HG03097 (cell line): ENCODE data around the gene FZD1.
A peak's percentile ranks its signal among the peaks of the same experiment; 100 is the strongest.

Experiments used
- ATAC-seq: cut with Tn5 transposase; IDR thresholded peaks from one replicate; pipeline ENCODE4 v1.9.1; 2021; ENCODE audit not compliant: unreplicated experiment, low FRiP score

FZD1 gene

DNA sequence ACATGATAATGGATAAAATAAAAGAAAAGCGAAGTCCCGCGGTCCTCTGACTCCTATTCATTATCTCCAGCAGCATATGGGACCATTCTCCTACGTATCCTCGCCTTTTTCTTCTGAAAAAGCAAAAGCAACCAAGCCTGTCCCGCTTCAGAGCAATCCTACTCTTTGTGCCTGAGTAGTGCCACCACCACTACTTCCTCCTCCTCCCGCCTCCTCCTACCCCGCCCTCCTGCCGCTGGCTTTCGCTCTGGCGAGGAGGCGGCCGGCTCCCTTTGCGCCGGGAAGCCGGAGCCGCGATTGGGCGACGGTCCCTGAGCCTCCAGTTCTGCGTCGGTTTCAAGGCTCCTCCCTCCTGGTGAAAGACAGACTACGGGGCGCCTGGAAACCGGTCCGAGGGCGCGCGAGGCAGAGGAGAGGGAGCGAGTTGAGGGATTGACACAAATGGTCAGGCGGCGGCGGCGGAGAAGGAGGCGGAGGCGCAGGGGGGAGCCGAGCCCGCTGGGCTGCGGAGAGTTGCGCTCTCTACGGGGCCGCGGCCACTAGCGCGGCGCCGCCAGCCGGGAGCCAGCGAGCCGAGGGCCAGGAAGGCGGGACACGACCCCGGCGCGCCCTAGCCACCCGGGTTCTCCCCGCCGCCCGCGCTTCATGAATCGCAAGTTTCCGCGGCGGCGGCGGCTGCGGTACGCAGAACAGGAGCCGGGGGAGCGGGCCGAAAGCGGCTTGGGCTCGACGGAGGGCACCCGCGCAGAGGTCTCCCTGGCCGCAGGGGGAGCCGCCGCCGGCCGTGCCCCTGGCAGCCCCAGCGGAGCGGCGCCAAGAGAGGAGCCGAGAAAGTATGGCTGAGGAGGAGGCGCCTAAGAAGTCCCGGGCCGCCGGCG lies at the start of gene FZD1:
TSS of gene FZD1 (plus strand) at position 388 of the 878 bp plus-strand sequence. CDS start at position 836, 448 bp downstream.
- peak; percentile 88 for ATAC-seq

DNA sequence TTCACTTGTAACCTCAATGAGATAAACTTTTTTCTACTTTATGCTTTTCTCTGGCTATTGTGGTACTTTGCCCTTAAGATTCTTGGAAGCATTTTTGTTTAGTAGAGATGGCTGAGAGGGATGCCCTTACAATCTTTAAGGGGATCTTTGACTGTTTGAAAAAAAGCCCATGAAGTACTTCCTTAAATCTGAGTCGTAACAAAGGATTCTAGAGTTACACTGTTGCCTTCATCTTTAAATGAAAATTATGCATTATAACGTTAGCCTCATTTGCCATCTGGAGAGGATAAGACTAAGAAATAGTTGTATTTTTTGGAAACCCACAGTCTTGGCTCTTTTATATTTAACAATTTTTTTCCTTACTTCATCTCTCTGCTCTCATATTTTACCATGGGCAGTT lies 37.8 kb upstream of the FZD1 start:
- ATAC-seq = no peak

DNA sequence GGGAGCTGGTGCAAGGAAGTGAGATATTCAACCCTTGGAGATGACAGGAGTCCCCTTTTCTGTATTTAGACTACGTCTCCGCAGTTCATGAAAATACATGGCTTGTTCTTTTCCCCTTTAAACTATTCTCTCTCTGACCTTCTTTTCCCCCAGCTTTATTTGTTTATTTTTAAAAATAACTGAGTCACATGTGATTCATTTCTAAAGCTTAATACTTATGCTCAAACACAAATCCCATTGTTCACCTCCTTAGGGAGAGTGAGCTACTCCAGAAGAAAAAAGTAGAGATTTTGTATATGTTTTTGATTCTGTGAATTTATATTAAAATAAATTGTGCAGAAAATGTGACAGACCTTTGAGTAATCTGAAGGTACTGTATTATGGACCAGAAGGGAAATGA lies 35.9 kb upstream of the FZD1 start:
- ATAC-seq = no peak

DNA sequence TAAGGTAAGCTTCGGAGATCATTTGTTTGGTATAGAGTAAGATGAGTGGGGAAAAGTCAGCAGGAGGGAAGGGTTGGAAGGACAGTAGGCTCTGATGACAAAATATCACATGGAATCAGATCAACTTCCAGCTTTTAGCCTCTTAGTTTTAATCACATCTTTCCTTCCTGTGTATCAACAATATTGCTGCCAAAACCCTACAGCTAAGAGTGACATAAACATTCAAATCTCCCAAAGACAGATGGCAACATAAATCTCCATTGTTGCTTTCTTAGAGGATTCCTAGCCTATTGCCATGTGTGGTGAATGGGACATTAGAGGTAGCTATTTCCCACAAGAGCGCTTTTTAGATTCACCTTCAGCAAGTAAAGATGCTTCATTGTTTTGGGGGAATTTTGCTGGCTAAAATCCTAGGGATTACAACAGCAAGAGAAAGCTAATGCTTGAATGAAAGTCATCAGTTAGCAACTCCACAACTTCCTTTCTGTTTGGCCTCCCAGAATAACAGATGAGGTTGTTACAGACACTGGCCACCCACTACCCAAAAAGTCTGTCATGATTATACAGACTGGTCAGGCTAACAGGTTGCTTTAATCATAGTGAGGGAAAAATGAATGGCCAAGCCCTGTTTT lies 35.2 kb upstream of the FZD1 start:
- ATAC-seq = no peak

DNA sequence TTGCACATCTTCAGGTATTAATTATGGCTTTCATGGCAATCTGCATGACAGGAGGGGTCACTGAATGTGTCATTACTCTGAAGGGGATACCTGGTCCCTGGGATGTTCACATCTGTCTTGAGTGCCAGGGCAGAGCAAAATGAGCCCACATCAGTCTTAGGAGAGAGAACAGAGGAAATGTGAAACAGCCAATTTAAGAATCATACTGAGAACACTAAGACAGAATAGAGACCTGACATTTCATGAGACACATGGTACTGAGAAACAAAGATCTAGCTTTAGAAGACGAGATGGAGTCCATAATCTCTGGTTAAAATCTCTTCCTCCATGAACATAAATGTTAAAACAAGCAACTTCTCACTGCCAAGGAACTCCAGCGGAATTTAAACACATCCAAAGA lies 34.1 kb upstream of the FZD1 start:
- no peak for ATAC-seq

DNA sequence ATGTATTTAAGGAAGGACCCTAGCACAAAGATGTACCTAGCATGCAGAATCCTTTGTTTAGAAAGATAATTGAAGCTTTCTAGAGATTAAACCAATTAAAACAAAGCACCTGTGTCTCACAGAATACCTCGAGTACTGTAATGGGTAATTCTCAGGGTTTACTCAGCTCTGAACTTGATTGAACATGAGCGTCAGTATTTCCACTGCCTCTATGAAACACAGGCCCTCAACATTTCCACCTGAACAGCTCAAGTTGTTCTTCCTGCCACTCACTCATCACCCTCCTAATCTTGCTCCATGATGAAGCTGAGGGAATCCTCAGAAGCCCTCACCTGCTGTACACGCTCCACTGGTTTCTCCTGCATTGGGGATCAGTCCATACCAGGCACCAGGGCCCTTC lies 33.7 kb upstream of the FZD1 start:
- ATAC-seq = no peak

DNA sequence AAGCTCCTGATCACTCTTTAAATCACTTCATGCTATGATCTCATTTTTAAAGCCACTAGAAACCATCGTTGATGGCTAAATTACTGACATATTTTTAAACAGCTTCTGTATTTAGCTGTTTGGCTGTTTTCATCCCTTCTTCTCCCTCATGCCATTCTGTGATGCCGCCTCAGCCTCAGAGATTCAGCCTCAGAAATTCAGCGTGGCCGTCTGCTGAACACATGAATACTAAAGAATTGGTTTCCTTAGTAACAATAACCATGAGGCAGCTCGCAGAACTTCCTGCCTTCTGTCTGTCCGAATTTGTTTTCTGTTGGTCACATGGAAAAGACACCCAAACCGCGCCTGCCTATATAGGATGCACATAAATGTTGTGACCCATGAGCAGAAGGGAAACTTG lies 31.0 kb upstream of the FZD1 start:
- ATAC-seq = no peak

DNA sequence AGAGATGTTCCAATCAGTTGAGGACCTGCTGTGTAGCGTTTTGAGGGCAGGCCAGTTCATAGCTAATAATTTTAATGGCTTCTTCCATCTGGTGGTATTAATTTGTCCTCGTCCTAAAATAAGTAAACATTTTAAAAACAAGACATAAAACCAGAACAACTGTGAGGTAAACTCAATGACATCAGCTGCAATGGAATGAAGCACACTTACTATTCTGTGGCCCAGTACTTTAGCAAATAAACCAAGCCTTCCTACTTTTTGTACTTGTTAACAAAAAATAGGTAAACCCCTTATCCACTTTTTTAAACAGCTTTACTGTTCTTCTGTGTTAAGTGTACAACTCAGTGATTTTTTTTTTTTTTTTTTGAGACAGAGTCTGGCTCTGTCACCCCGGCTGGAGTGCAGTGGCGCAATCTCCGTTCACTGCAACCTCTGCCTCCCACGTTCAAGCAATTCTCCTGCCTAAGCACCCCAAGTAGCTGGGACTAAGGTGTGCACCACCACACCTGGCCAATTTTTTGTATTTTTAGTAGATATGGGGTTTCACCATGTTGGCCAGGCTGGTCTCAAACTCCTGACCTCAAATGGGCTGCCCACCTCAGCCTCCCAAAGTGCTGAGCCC lies 28.9 kb upstream of the FZD1 start:
- no peak for ATAC-seq

- ATAC-seq = no peak
Measured at GRCh38 chr7:91239171-91239604, 25.0 kb upstream of the FZD1 start.

DNA sequence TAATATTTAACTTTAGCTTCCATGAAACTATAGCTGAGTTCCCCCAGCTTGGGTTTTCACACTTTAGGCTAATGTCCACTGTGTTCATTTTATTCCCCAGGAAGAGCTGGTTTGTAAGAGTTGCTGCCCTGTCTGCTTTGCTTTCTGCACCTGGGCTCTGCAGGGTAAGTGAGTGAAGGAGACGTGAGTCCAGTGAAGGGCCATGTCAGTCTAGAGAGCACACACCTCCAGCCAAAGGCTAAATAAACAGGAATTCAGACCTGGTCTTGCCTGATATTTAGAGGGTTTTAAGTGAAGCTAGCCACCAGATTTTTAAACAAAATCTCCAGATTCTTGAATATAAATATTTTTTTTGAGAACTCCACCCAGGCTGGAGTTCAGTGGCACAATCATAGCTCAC lies 24.5 kb upstream of the FZD1 start:
- no peak for ATAC-seq

GRCh38 chr7:91240376-91240941 lies 23.8 kb upstream of the FZD1 start:
- no peak for ATAC-seq

DNA sequence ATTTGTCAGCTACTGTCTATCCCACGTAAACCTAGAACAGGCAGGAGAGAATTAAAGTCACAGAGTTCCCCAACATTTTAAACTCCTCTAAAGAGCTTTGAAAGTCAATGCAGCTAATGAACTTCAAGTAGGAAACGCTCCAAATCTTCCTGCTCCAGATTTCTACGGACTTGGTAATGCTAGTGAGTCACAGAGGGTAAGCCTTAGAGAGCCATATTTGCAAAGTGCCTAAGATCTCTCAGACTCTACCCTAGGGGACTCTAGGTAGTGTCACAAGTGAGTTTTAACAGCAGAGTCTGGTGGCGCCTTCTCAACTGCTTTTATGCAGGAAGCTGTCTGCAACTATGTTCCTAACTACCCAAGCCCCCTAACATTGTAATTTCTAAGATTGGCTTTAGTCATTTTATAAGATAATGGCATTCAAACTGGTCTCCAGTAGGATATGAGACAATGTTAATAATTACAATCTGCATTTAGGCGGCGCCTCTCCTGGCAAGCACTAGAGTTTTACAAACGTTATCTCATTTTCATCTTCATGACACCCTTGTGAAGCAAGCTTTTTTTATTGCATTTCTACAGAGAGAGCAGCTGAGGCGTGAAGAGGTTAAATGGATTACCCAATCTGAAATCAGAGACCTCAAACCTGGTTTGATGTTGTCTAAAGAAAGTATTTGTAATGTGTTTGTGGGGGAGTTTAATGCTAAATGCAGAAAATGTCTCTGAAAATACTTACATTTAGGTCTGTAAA lies 22.0 kb upstream of the FZD1 start:
- ATAC-seq = no peak

DNA sequence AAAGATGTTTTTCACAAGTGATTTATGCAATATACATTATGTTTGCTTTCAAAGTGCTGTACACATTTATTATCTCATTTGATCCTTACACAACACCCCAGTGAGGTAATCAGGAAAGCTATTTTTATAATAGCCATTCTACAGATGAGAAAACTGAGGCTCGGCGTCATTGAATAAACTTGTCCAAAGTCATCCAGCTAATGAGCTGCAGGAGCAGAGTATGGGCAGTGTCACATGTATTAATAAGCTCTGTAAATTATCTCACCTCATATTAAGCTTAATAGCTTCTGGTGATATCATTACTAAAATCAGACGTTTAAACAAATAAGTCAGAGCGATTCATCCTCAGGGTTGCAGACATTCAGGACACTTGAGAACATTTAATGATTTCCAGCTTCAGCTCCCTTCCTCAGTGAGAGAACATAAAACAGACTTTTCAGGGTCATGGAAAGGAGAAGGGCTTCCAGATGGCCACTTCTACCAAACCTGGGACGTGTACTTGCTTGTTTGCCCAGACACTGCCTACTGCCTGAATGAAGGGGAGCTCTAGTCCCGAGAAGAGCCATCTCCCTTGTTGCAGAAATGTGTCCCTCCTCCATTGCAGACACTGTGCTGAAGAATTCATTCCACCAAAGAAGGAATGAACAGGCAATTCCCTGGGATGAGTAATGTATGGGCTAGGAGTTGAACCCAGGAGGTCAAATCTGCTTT lies 20.5 kb upstream of the FZD1 start:
- ATAC-seq = no peak

- no peak for ATAC-seq
Measured at GRCh38 chr7:91247500-91247899, 16.7 kb upstream of the FZD1 start.

DNA sequence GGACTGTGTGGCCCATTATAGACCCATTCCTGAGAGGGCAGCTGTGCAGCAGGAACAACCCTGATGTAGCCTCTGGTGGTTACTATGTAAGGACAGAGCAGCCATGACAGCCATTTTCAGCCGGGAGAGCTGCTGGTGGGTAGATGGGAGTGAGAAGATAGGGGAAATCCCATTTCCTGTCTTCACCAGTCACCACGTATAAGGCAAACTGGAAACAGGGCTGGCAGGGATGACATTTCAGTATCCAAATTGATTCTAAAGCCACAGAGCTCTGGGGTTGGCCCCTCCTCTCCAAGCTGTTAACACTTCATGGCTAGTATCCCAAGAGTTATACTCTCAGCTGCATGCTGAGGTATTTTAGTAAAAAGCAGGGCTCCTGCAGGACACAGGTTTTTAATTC lies 15.2 kb upstream of the FZD1 start:
- no peak for ATAC-seq

DNA sequence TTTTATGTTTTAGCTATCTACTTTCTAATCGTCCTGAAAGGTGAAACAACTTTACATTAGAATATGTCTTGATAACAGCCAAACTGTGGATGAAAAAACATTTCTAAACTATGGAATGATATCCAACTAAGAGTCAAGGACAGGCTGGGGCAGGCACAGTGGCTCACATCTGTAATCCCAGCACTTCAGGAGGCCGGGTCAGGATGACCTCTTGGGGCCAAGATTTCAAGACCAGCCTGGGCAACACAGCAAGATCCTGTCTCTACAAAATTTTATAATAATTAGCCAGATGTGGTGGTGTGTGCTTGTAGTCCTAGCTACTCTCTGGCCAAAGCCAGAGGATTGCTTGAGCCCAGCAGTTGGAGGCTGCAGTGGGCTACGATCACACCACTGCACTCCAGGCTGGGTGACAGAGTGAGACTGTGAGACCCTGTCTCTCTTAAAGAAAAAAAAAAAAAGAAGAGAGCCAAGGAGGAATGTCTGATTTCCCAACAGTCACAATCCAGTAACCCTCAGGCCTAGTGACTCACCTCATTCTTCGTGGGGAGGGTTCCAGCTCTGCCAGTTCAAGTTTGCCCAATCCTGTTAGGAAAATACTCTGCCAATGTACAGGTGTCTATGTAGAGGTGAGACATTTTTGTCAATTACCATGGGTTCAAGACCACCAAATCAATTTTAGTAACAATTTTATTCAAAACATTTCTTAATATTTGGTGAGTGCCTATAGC lies 14.6 kb upstream of the FZD1 start:
- ATAC-seq = no peak

GRCh38 chr7:91250706-91251105 lies 13.5 kb upstream of the FZD1 start:
- no peak for ATAC-seq

DNA sequence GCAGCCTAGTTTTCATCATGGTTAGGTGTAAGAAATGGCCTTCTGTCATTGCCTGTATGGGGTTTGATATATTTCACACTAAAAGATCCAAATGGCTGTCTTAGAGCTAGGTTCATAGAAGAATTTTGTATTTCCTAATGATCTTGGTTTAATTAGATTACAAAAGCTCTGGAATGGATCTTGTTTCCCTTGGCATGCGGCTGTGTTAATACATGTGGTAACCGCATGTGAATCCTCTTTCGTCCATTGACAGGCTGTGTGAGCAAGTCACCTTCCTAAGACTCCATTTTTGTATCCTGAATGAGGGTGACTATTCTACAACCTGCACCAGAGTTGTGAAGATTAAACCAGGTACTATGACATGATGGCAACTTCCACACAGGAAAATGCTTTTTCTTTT lies 12.4 kb upstream of the FZD1 start:
- ATAC-seq = no peak

DNA sequence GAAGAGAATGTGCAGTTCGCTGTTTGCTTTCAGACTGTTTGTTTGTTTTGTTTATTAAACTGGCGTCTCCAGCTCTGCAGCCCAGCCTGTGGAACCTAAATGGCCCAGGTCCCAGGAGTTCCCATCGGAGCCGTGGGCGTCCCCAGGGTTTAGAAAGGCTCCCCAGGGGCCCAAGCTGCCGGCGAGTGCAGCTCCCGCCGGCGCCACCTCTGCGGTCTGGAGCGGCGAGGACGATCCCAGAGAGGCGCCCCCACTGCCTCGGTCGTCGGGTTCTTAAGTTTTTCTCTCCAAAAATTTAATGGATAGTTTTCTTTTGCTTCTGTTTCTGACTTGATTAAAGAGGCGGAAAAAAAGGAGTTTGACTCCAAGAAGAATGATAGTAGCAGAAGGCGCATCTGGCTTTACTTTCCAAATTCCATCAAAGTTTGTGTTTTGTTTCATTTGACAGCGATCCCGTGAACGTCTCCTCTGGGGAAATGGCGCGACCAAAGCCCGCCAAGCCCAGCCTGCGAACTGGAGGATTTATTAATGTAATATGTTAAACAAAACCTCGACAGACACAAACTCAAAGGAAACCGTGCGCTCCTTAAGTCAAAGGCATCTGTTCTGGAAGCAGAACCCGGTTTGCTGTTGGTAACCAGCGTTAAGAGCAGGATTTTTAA lies 718 bp upstream of the FZD1 start:
- ATAC-seq = no peak
